ENCODE results near the gene OR2L13.
"Not testable (repeated sequence)": the region's sequence is repeated elsewhere in the genome, so short reads cannot be mapped to it uniquely, and the experiment has no call there.

OR2L13 gene, protein sequence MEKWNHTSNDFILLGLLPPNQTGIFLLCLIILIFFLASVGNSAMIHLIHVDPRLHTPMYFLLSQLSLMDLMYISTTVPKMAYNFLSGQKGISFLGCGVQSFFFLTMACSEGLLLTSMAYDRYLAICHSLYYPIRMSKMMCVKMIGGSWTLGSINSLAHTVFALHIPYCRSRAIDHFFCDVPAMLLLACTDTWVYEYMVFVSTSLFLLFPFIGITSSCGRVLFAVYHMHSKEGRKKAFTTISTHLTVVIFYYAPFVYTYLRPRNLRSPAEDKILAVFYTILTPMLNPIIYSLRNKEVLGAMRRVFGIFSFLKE

DNA sequence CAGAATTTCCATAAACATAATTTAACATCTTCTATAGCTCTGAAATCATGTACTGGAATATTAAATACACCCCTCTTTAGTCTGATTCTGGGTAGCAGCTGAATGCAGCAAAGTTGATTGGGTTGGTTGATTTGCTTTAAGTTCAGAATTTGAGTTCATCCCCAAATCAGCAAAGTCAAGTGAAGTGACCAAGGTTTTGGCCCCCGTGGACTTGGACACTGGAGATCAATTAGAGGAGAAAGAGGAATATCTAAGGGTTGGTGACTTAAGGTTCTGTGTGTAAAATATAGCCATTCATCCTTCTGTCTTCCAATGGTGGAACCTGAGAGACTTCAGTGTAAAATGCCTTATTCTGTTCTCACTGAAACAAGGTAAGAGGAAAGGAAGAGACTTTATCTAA is at the start of gene OR2L13:
OR2L13 (plus strand) TSS at position 301 of the 400 bp plus-strand sequence. CDS start 4,192 bp downstream, outside the sequence.
- FAIRE-seq (no peak), DNase-seq (ENCODE audit: extremely low spot score, insufficient read length, low read depth) (no peak)

GRCh38 chr1:248045209-248045608 is 49.8 kb upstream of the OR2L13 start:
- DNase-seq (ENCODE audit: extremely low spot score, insufficient read length, low read depth): no peak
- FAIRE-seq: no peak

GRCh38 chr1:248046536-248046935 is 48.4 kb upstream of the OR2L13 start, which contains the start of gene OR2L3:
TSS of gene OR2L3 (plus strand) at chr1:248046836. CDS start at chr1:248060682, 13,846 bp downstream.
- FAIRE-seq (no peak), DNase-seq (ENCODE audit: extremely low spot score, insufficient read length, low read depth) (no peak)

GRCh38 chr1:248047008-248047407 is 48.0 kb upstream of the OR2L13 start:
- no peak for FAIRE-seq
- no peak for DNase-seq (ENCODE audit: extremely low spot score, insufficient read length, low read depth)

DNA sequence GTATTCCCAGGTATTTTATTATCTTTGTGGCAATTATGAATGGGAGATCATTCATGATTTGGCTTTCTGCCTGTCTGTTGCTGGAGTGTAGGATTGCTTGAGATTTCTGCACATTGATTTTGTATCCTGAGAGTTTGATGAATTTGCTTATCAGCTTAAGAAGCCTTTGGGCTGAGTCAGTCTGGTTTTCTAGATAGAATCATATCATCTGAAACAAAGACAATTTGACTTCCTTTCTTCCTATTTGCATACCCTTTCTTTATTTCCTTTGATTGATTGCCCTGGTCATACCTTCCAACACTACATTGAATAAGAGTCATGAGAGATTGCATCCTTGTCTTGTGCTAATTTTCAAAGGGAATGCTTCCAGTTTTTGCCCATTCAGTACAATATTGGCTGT is 40.3 kb upstream of the OR2L13 start:
- DNase-seq (ENCODE audit: extremely low spot score, insufficient read length, low read depth) (no peak), FAIRE-seq (no peak)

GRCh38 chr1:248055261-248055660 is 39.7 kb upstream of the OR2L13 start:
- no peak for FAIRE-seq
- DNase-seq (ENCODE audit: extremely low spot score, insufficient read length, low read depth): no peak

DNA sequence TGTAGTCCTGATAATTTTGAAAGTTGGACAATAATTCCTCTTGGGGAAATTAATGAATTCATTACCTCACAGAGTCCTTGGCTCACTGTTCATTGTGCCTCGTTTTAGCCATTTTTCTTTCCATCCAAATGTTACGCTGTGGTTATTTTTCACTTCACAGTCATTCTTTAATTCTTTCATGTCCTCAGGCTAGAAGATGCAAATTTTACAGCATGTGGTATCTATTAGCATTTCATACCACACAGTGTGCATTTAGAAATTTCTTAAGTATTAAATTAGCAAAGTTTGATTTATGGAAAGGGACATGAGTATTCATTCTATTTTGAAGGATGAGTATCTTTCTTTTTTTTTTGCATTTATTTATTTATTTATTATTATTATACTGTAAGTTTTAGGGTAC is 29.9 kb upstream of the OR2L13 start:
- DNase-seq (ENCODE audit: extremely low spot score, insufficient read length, low read depth) (no peak), FAIRE-seq (no peak)

- FAIRE-seq (no peak), DNase-seq (ENCODE audit: extremely low spot score, insufficient read length, low read depth) (no peak)
Measured at GRCh38 chr1:248065604-248066003, 29.4 kb upstream of the OR2L13 start.

DNA sequence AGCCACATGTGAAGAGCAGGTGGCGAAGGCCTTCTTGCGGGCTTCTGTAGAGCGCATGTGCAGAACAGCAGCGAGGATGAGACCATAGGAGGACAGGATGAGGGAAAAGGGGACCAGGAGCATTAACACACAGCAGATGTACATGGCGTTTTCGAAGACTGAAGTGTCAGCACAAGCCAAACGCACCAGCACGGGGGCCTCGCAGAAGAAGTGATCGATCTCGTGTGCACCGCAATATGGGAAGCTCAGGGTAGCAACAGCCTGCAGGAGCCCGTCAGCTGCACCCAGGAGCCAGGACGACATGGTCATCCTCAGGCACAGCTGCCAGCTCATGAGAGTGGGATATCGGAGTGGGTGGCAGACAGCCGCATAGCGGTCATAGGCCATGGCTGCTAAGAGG is 11.1 kb upstream of the OR2L13 start:
- FAIRE-seq; DNase-seq (ENCODE audit: extremely low spot score, insufficient read length, low read depth): not testable (repeated sequence)

DNA sequence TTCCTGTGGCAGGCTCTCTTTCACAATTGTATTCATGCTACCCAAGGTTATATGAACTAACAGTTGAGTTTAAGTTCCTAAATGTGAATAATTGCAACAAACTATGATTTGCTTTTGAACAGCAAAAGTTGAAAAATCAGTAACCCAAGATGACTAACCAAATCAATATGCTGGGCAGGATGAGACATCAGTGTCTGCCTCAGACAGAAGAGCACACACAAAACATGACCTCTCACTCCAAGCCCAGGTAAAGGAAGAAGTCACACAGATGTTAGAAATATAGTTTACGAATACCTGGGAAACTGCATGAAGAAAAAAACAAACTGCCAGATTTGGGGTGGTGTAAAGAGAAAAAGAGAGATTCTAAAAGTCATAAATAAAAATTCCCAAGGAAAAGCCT is 3.5 kb downstream of the OR2L13 start:
- FAIRE-seq (no peak), DNase-seq (ENCODE audit: extremely low spot score, insufficient read length, low read depth) (no peak)

DNA sequence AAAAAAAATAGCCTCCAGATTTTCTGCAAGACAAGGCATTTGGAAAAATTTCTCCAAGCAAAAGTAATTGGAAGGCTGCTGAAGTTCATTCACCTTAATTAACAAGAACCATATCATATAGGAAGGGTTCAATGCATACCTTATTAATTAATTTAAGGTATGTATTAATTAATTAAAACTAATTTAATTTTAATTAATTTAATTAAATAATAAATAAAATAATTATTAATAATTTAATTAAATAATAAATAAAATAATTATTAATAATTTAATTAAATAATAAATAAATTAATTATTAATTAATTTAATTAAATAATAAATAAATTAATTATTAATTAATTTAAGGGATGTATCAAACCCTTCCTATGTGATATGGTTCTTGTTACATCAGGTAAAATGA is 7.9 kb downstream of the OR2L13 start:
- FAIRE-seq (no peak), DNase-seq (ENCODE audit: extremely low spot score, insufficient read length, low read depth) (no peak)

GRCh38 chr1:248111157-248111556 is 16.2 kb downstream of the OR2L13 start:
- FAIRE-seq (no peak), DNase-seq (ENCODE audit: extremely low spot score, insufficient read length, low read depth) (no peak)

DNA sequence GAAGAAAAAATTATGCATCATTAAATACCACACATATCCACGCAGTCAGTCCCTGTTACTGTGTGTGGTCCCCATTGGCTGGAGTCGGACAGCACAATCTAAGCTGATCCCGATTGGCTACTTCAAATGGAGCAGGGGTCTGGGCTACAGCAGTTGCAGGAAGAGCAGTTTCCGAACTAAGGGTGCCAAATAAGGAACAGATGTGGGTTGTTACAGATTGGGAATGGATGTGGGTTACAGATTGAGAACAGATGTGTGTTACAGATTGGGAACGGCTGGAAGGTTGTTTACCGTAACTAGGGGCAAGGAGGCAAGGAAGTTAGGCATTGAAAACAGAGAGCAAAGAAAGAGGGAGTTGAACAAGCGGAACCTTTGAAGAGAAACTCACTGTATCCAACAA is 19.9 kb downstream of the OR2L13 start:
- DNase-seq (ENCODE audit: extremely low spot score, insufficient read length, low read depth) (no peak), FAIRE-seq (no peak)

GRCh38 chr1:248127653-248128052 is 32.7 kb downstream of the OR2L13 start:
- DNase-seq (ENCODE audit: extremely low spot score, insufficient read length, low read depth) (no peak), FAIRE-seq (no peak)

- FAIRE-seq (no peak), DNase-seq (ENCODE audit: extremely low spot score, insufficient read length, low read depth) (no peak)
Measured at GRCh38 chr1:248136811-248137210, 41.8 kb downstream of the OR2L13 start.

DNA sequence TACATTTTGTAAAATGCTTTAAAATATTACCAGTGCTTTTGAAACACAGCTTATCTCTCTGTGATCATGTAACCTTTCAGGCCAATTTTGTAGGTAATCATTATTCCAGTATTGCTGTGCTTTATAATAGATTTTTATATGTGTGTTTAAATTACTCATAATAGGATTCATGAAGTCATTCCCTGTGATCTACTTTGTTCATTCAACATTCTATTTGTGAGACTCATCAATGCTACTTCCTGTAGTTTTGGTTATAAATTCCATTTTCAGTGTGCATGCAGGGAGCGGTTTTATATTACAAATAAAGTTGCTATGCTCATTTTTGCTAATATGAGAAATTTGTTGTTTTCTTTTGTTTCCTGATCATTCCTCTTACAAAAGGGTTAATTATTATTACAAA is 45.9 kb downstream of the OR2L13 start:
- FAIRE-seq (no peak), DNase-seq (ENCODE audit: extremely low spot score, insufficient read length, low read depth) (no peak)

DNA sequence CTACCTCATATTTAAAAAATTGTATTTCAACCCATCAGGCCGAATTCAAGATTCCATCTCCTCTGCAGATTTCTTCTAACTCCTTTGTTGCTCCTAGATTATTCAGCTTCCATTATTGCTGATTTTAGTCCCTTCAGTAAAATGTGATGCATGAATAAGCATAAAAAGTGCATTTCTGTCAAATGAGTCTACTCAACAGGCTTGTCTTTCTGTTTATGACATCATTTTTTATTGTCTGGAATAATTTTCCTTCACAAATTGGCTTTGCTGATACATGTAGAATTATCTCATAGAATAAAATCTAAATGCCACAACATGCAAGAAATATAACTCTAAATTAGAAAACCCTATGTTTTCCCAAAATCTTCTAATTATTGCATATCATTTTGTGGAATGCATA is 48.3 kb downstream of the OR2L13 start:
- no peak for DNase-seq (ENCODE audit: extremely low spot score, insufficient read length, low read depth)

DNA sequence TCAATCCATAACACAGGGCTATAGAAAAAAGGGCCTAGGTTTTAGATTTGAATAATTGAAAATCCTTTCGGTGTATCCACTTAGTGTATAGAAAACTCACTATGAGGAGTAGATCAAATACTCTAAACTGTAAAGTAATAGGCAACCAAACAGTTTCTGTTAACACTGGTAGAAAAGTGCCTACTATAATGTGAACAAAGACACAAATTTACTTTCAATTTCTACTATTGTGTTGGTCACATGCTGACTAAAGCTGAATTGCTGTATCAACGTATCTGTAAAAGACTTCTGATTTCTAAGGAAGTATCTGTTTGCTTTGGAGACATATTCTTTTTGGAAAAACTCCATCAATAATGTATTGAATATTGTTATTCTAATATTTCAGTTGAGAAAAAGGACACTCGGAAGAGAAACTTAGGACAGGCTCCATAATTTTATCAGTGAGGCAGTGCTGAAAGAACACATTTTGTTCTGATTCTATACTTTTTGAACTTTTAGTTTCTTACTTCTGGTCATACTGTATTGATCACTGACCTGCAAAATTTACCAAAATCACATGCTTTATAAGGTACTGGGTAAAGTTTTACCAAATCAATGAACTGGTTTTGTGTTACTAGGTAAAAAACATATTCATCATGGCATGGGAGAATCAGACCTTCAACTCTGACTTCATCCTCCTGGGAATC is 49.7 kb downstream of the OR2L13 start, which contains the start of gene OR2M5:
OR2M5 (plus strand) TSS at position 636 of the 686 bp plus-strand sequence; CDS start at position 636, 0 bp downstream.
- FAIRE-seq (no peak), DNase-seq (ENCODE audit: extremely low spot score, insufficient read length, low read depth) (no peak)

More for the DNA sequence above, 48.3 kb downstream of the OR2L13 start:
- FAIRE-seq: no peak
